Right lobe of liver (tissue), 4 donors: Measurements from ENCODE around the gene TARM1.

Experiments
- POLR2A ChIP-seq: fragments of 450-650 bp; IDR thresholded peaks from one replicate; pipeline ENCODE4 v1.6.1; 2017; ENCODE audit warnings: antibody characterized with exemption, mild to moderate bottlenecking
- TF ChIP-seq, protein P1 (sequence below), 4 donors: fragments of 200-600 bp in 3 of 4; fragments of 450-650 bp in 1 of 4; IDR thresholded peaks; one replicate each; pipeline versions ENCODE4 v1.5.1 to v1.8.0; 2016 to 2022; ENCODE audit warnings: antibody characterized with exemption in 4 of 4, mild to moderate bottlenecking in 2 of 4
- donor health status: DM: no; HTN: no; CAD: no.
- donor health status: DM: no; HTN: no; CAD: no.
- donor health status: DM: no; HTN: yes; CAD: no.

DNA sequence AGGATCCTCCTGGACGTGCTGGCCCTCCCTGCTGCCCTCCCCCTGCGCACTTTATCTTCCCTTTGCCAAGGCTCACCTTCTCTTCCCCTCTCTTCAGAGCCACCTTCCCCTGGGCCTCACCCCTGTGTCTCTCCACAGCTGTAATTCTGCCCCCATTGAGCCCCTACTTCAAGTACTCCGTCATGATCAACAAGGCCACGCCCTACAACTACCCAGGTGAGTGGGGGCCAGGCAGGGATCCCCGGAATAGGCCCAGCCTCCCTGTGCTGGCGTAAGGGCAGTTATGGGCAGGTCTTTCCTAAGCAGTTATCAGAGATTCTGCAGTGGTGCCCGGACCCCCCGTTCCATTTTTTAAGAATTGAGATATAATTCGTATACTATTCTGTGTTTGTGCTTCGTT lies 24.6 kb upstream of the TARM1 start:
- TF ChIP-seq, protein P1, sequence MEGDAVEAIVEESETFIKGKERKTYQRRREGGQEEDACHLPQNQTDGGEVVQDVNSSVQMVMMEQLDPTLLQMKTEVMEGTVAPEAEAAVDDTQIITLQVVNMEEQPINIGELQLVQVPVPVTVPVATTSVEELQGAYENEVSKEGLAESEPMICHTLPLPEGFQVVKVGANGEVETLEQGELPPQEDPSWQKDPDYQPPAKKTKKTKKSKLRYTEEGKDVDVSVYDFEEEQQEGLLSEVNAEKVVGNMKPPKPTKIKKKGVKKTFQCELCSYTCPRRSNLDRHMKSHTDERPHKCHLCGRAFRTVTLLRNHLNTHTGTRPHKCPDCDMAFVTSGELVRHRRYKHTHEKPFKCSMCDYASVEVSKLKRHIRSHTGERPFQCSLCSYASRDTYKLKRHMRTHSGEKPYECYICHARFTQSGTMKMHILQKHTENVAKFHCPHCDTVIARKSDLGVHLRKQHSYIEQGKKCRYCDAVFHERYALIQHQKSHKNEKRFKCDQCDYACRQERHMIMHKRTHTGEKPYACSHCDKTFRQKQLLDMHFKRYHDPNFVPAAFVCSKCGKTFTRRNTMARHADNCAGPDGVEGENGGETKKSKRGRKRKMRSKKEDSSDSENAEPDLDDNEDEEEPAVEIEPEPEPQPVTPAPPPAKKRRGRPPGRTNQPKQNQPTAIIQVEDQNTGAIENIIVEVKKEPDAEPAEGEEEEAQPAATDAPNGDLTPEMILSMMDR (IDR thresholded peaks at IDR 0.05): no peak
- no peak for TF ChIP-seq POLR2A
